H9 (cell line): Measurements from ENCODE around the gene PIK3R5. TPM values are rescaled to one million over a fixed set of nuclear protein-coding genes. Genes with fewer than 3 reads are reported as not detected.
A peak's percentile ranks its signal among the peaks of the same experiment; 100 is the strongest.

ENCODE experiments used
- DNase-seq: peaks from one replicate; pipeline ENCODE4 v3.0.0-alpha.2; 2017
- H2AFZ ChIP-seq: one replicate; pipeline ENCODE4 v1.6.1; 2013; ENCODE audit warnings: mild to moderate bottlenecking, low read length, control low read depth, moderate library complexity
- H2AK5ac ChIP-seq: 2 replicates; pipeline ENCODE4 v1.6.1; 2013; ENCODE audit warnings: low read length, control low read depth, mixed read lengths; ENCODE audit not compliant: insufficient read length
- H2BK120ac ChIP-seq: one replicate; pipeline ENCODE4 v1.6.1; 2013; ENCODE audit warnings: low read depth, mild to moderate bottlenecking, low read length, control low read depth, inconsistent platforms; ENCODE audit not compliant: poor library complexity, severe bottlenecking
- H2BK12ac ChIP-seq: 2 replicates; pipeline ENCODE4 v1.6.1; 2013; ENCODE audit warnings: low read length, control low read depth, mixed read lengths, low read depth; ENCODE audit not compliant: insufficient read length
- H2BK15ac ChIP-seq: 2 replicates; pipeline ENCODE4 v1.6.1; 2013; ENCODE audit warnings: low read depth, low read length, control low read depth
- H2BK20ac ChIP-seq: one replicate; pipeline ENCODE4 v1.6.1; 2013; ENCODE audit warnings: low read depth, mild to moderate bottlenecking, low read length, control low read depth, inconsistent platforms; ENCODE audit not compliant: poor library complexity, severe bottlenecking
- H2BK5ac ChIP-seq: 2 replicates; pipeline ENCODE4 v1.6.1; 2013; ENCODE audit warnings: low read length, control low read depth, mixed read lengths; ENCODE audit not compliant: insufficient read length
- H3K14ac ChIP-seq: 2 replicates; pipeline ENCODE4 v1.6.1; 2013; ENCODE audit warnings: low read length, control low read depth; ENCODE audit not compliant: insufficient read depth
- H3K18ac ChIP-seq: 2 replicates; pipeline ENCODE4 v1.6.1; 2013; ENCODE audit warnings: low read depth, mild to moderate bottlenecking, mixed read lengths, low read length, control low read depth; ENCODE audit not compliant: insufficient read length
- H3K23ac ChIP-seq: 2 replicates; pipeline ENCODE4 v1.6.1; 2013; ENCODE audit warnings: low read length, control low read depth, mixed read lengths, low read depth; ENCODE audit not compliant: insufficient read length
- H3K23me2 ChIP-seq: 2 replicates; pipeline ENCODE4 v1.6.1; 2013; ENCODE audit warnings: low read depth, mild to moderate bottlenecking, mixed read lengths, low read length, control low read depth; ENCODE audit not compliant: insufficient read length, poor library complexity, severe bottlenecking
- H3K27ac ChIP-seq: 2 replicates; pipeline ENCODE4 v1.5.1; 2013; ENCODE audit warnings: low read length, control low read depth, mixed read lengths, low read depth; ENCODE audit not compliant: insufficient read length
- H3K27me3 ChIP-seq: 2 replicates; pipeline ENCODE4 v1.6.1; 2013; ENCODE audit warnings: low read length, control low read depth, inconsistent platforms; ENCODE audit not compliant: insufficient read depth
- H3K4ac ChIP-seq: 2 replicates; pipeline ENCODE4 v1.6.1; 2013; ENCODE audit warnings: low read depth, mild to moderate bottlenecking, control low read depth, inconsistent platforms, low read length, moderate library complexity
- H3K4me1 ChIP-seq: 2 replicates; pipeline ENCODE4 v1.6.1; 2013; ENCODE audit warnings: low read length, control low read depth, inconsistent platforms; ENCODE audit not compliant: insufficient read depth
- H3K4me2 ChIP-seq: 2 replicates; pipeline ENCODE4 v1.6.1; 2013; ENCODE audit warnings: low read length, control low read depth, mixed read lengths; ENCODE audit not compliant: insufficient read length, insufficient read depth
- H3K56ac ChIP-seq: 2 replicates; pipeline ENCODE4 v1.6.1; 2013; ENCODE audit warnings: low read depth, mild to moderate bottlenecking, mixed read lengths, low read length, control low read depth; ENCODE audit not compliant: insufficient read length
- H3K79me1 ChIP-seq: 2 replicates; pipeline ENCODE4 v1.6.1; 2013; ENCODE audit warnings: low read depth, mild to moderate bottlenecking, moderate library complexity, low read length, control low read depth, inconsistent platforms; ENCODE audit not compliant: insufficient read depth, poor library complexity, severe bottlenecking
- H3K79me2 ChIP-seq: 2 replicates; pipeline ENCODE4 v1.6.1; 2013; ENCODE audit warnings: low read length, control low read depth, inconsistent platforms; ENCODE audit not compliant: insufficient read depth
- H3K9ac ChIP-seq: 2 replicates; pipeline ENCODE4 v1.6.1; 2013; ENCODE audit warnings: low read length, control low read depth, mixed read lengths; ENCODE audit not compliant: insufficient read length; ENCODE audit errors: extremely low read depth
- H3K9me3 ChIP-seq: one replicate; pipeline ENCODE4 v1.6.1; 2013; ENCODE audit warnings: low read depth, low read length, inconsistent platforms; ENCODE audit not compliant: control insufficient read depth
- H3T11ph ChIP-seq: one replicate; pipeline ENCODE4 v1.6.1; 2013; ENCODE audit warnings: mild to moderate bottlenecking, low read length, control low read depth, inconsistent platforms
- H4K20me1 ChIP-seq: one replicate; pipeline ENCODE4 v1.6.1; 2013; ENCODE audit not compliant: control insufficient read depth, insufficient read length, insufficient read depth
- H4K5ac ChIP-seq: 2 replicates; pipeline ENCODE4 v1.6.1; 2013; ENCODE audit warnings: low read depth, mild to moderate bottlenecking, mixed read lengths, low read length, control low read depth; ENCODE audit not compliant: insufficient read length
- H4K8ac ChIP-seq: replicated peaks from 2 replicates; pipeline ENCODE4 v1.6.1; 2013; ENCODE audit warnings: low read length, control low read depth, mixed read lengths, low read depth; ENCODE audit not compliant: insufficient read length
- H4K91ac ChIP-seq: 2 replicates; pipeline ENCODE4 v1.6.1; 2013; ENCODE audit warnings: low read depth, mild to moderate bottlenecking, moderate library complexity, mixed read lengths, low read length, control low read depth; ENCODE audit not compliant: insufficient read length
- H3K27ac Mint-ChIP-seq, 3 experiments: 2 replicates in 2 of 3; 3 replicates in 1 of 3; pipeline ENCODE4 v1.8.0; 2020 to 2021; ENCODE audit warnings: mixed read lengths in 3 of 3, mild to moderate bottlenecking in 1 of 3, moderate library complexity in 1 of 3
- H3K27me3 Mint-ChIP-seq: 2 replicates; pipeline ENCODE4 v1.8.0; 2021; ENCODE audit warnings: low read depth, mild to moderate bottlenecking, moderate library complexity, mixed read lengths
- H3K36me3 Mint-ChIP-seq, 3 experiments: 2 replicates in 2 of 3; 3 replicates in 1 of 3; pipeline ENCODE4 v1.8.0; 2020 to 2021; ENCODE audit warnings: low read depth in 3 of 3, mixed read lengths in 3 of 3; ENCODE audit not compliant: insufficient read depth in 1 of 3
- H3K4me1 Mint-ChIP-seq, 2 experiments: 2 replicates each; pipeline ENCODE4 v1.8.0; 2020; ENCODE audit warnings: mixed read lengths in 2 of 2
- H3K4me3 Mint-ChIP-seq, 2 experiments: 2 replicates in 1 of 2; 3 replicates in 1 of 2; pipeline ENCODE4 v1.8.0; 2020 to 2021; ENCODE audit warnings: mild to moderate bottlenecking in 2 of 2, mixed read lengths in 2 of 2, moderate library complexity in 1 of 2
- H3K9me3 Mint-ChIP-seq, 2 experiments: 2 replicates in 1 of 2; 3 replicates in 1 of 2; pipeline ENCODE4 v1.8.0; 2020; ENCODE audit warnings: mild to moderate bottlenecking in 2 of 2, mixed read lengths in 2 of 2, moderate library complexity in 1 of 2
- CTCF ChIP-seq: fragments of 200-600 bp; sonication (generic); conservative IDR thresholded peaks from 3 replicates; pipeline ENCODE4 v1.8.0; 2021; ENCODE audit warnings: antibody characterized with exemption, mild to moderate bottlenecking
- WGBS: extraction: QIAGEN DNeasy Blood & Tissue Kit; methylation state at CpG from one replicate; pipeline ENCODE4 v1.1.7; 2013; ENCODE audit warnings: missing lambda C conversion rate, low lambda C conversion rate, mixed read lengths; ENCODE audit not compliant: insufficient read length; ENCODE audit errors: extremely low coverage; 5-methylcytosine and 5-hydroxymethylcytosine counted together
- total RNA-seq: library from RNA; stranded (reverse); gene quantifications from 2 replicates; pipeline ENCODE4 v1.2.1, GENCODE V29; 2021

Gene PIK3R5
- total RNA-seq, 1 experiment from 2014 or later: 1.4 TPM

DNA sequence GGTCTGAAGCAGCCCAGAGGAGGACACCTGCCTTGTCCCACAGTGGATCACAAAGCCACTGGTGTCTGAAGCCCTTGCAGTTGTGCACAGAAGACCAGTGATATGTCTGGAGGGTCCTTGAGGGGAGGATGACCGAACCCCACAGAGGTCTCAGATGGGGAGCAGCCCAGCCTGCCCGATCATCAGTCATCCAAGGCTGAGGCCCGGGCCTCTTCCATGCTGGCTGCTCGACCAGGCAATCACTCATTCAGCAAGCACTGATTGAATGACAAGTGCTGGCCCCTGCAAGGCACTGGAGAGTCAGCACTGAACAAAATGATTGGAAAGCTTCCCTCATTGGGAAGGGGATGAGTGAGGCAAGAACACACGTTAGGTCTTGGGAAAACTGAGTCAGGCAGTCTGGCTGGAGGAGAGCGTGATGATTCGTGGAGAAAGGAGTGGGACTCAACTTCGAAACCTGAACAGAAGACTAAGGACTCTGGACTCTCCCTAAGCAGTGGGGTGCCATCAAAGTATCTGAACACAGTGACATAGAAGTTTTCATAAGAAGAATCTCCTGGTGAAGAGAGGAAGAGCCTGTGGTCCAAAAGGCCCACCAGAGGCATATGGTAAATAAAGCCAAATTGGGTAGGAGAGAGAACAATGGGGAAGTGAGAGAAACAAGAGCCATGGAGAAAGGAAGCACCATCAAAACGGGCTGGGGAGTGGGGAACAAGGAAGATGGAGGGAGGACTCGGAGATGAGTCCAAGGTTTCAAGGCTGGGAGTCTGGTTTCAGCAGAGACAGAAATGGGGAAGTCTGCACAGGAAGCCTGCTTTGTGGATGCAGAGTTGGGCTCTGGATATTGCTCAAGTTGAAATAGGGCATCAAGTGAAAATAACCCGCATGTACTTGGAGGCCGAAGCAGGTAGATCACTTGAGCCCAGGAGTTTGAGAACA, 10.2 kb downstream of the PIK3R5 start:
- H3K36me3 Mint-ChIP-seq: no peaks in the 10 kb centered on the region; a peak in 1 of 7 replicates
- Histone ChIP-seq H3K14ac (no peak overlapping the region), H4K5ac (no peak overlapping the region), H3K23ac (no peak overlapping the region), H3K4me2 (no peak overlapping the region), H3K79me1 (no peaks in the 10 kb centered on the region), H2BK12ac (no peak overlapping the region), H3K79me2 (no peaks in the 10 kb centered on the region), H3K4ac (no peak overlapping the region), H3K27me3 (no peaks in the 10 kb centered on the region), H3K4me1 (no peaks in the 10 kb centered on the region), H3K9me3 (no peaks in the 10 kb centered on the region), H4K20me1 (no peaks in the 10 kb centered on the region), H2BK5ac (no peak overlapping the region), H3K18ac (no peak overlapping the region), H2BK15ac (no peak overlapping the region), H2AK5ac (peak overlapping the region; percentile 62), H4K91ac (no peak overlapping the region), H3K27ac (no peak overlapping the region), H3T11ph (no peak overlapping the region), H3K56ac (no peak overlapping the region), H2BK120ac (no peak overlapping the region), H2AFZ (no peak overlapping the region), H3K9ac (no peak overlapping the region), H4K8ac (no peak overlapping the region), H3K23me2 (no peaks in the 10 kb centered on the region), H2BK20ac (no peak overlapping the region)
- H3K27ac Mint-ChIP-seq: no peak overlapping the region
- DNase-seq: no peak
- no peak for TF ChIP-seq CTCF
- no peak overlapping the region for H3K4me3 Mint-ChIP-seq
- no peaks in the 10 kb centered on the region; a peak in 1 of 5 replicates for H3K9me3 Mint-ChIP-seq
- H3K27me3 Mint-ChIP-seq: peaks cover 15% of the 10 kb centered on the region
- WGBS: no CpG with 5 or more reads among the region's 12 CpGs
- H3K4me1 Mint-ChIP-seq: peaks cover 5 to 11% of the 10 kb centered on the region in 2 experiments
